HG02759 (cell line): ENCODE data around the gene UGCG.
A peak's percentile ranks its signal among the peaks of the same experiment; 100 is the strongest.
"Not testable (repeated sequence)": the region's sequence is repeated elsewhere in the genome, so short reads cannot be mapped to it uniquely, and the experiment has no call there.

Experiments
- ATAC-seq: cut with Tn5 transposase; IDR thresholded peaks from one replicate; pipeline ENCODE4 v1.9.1; 2021; ENCODE audit warnings: mild to moderate bottlenecking, moderate library complexity; ENCODE audit not compliant: unreplicated experiment

The UGCG gene

DNA sequence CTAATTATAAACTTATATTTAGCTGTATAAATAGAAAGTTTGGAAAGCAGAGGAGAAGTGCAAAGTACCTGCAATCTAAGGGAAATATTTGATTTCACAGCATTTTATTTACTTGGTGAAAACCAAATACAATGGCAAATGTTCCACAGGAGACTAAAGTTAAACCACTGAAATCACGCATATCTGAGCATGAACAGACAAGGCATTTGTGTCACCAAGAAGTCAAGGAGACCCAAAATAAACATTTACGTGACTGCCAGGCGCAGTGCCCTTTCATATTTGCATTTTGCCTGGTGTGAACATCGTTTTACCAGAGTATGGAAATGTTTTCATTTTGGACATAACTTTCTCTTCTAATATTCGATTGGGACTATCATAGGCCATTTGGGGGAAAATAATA, 20.6 kb downstream of the UGCG start:
- ATAC-seq = no peak

DNA sequence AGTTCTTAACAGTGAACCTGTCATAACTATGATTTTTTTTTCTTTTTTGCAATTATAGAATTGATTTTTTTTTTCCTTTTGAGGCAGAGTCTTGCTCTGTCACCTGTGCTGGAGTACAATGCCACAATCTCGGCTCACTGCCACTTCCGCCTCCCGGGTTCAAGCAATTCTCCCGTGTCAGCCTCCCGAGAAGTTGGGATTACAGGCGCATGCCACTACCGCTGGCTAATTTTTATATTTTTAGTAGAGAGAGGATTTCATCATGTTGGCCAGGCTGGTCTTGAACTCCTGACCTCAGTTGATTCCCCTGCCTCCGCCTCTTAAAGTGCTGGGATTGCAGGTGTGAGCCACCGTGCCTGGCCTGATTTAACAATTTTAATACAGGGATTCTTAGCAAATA, 21.4 kb downstream of the UGCG start:
- no peak for ATAC-seq

DNA sequence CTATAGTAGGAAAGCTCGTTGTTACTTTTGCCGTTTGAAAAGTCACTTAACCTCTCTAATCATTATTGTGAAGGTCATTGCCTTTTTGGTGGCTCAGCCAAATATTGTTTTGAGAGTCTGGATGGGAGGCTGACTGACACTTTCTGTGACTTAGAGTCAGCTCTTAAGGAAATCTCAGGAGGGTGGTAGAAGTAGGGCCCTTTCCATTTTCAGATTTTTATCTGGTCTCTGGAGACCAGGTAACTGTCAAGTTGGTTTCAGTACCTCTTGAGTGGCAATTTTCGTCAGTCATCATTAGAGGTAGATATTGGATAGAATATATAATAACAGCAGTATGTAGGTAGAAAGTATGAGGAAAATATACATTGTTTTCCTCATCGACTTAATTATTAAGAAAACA, 23.3 kb downstream of the UGCG start:
- ATAC-seq = no peak

DNA sequence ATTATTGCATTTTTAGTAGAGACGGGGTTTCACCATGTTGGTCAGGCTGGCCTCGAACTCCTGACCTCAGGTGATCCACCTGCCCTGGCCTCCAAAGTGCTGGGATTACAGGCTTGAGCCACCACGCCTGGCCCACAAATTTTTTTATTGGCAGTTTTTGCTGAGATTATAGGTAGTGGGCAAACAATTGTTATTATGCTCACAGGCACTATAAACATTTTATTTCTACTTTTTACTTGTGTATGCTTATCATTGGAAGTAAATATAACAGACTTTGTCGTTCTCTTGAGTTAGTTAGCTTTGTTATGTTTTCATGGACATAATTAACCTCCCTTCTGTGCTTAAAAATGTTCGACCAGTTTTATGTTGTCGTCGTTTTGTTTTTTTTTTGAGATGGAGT, 23.9 kb downstream of the UGCG start:
- no peak for ATAC-seq

DNA sequence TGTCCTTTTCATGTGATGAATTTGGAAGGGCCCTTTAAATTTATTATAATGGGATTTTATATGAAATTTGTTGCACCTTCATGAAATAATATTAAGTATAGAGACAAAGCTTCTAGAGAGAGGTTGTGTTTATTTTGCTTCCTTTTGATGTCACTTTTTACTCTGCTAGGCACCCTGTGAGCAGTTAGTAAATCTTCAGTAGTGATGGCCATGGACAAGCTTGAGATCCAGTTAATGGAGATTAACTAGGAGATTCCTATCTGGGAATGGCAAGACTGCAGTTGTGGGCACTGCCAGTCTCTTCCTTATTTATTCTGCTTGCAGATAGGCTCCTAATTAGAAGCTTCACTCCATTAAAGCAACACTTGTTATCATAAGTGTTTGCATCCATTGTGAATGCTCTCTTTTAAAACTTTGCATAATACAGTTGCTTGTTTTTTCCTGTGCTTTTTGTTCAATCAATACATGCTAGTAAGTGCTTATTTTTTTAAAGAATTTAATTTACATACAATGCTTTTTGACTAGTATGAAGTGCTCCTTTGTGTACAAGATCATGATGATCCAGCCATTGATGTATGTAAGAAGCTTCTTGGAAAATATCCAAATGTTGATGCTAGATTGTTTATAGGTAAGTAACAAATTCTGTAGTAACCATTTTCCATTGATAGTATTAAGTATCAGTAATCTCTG, 25.9 kb downstream of the UGCG start:
- ATAC-seq = no peak

DNA sequence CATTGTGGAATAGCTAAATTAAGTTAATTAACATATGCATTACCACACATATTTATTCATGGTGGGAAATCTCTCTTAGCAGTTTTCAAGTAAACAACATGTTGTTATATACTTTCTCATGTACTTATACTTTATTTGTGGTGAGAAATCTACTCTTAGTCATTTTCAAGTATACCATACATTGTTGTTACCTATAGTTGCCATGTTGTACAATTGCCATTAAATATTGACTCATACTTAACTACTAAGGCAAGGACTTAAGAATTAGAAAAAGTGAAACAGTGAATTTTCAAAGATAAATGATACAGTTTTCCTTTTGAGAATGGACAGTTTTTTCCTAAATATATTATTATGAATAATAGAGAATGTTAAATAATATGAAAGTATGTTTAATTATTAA, 27.7 kb downstream of the UGCG start:
- no peak for ATAC-seq

DNA sequence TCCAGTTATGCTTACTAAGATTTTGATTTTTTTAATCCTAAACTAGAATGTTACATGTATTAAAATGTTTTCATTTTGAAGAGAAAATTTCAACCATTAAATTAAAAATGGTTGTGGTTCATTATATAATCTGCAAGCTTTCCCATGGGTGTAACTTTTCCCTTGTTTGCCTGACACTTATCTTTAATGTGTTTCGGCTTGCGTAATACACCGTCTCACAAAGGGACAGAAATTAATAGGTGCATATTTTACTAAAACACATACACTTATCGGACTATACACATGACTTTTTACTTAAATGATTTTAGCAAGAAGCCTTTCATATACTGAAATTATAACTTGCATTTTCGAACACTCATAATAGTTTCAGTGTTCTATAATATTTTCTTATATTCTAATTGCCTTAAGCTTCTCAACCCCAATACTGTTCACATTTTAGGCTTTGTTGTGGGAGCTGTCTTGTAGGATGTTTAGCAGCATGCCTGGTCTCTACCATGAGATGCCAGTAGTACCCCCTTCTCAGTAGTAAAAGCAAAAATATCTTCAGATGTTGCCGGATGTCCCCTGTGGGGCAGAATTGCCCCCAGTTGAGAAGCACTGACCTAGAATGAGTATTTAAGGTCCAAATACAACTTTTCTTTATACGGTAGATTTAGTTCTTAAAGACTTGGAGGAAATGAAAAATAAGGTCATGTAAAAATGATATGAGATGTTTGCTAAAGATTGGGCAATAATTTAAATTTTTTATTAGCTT, 28.6 kb downstream of the UGCG start:
- ATAC-seq = no peak

DNA sequence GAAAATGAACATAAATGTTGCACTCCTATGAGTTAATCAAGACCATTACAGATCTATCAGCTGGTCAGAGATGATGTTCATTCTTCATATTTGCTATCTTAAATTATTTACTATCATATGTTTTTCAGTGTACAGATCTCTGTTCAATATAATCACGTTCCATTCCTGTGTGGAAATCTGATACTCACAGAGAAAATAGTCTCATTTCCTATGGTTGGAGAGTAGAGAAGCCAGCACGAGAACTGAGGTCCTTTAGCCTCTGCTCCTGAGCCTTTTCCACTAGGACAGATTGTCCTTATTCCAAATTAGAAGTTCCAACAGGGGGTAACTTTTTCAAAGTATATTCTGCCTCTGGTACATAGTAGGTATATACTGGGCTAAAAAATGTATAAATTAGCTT, 29.2 kb downstream of the UGCG start:
- no peak for ATAC-seq

DNA sequence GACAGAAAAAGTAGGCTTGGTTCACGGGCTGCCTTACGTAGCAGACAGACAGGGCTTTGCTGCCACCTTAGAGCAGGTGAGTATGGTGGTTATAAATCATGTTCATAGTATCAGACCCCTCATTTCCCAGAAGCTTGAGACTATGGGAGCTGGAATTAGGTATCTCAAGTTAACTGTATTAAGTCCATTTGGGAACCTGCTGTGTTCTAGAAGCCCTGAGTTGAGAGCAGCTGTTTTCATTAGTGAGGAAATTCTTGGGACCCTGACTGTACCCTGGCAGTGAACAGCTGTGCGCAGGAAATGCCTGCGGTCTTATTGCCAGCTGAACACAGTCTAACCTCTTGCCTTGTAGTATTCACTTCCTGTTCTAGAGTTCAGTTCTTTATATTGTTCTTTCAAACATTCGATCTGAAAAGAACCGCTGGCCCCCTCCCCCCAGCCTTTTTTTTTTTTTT, 29.8 kb downstream of the UGCG start:
- peak; percentile 99 for ATAC-seq

DNA sequence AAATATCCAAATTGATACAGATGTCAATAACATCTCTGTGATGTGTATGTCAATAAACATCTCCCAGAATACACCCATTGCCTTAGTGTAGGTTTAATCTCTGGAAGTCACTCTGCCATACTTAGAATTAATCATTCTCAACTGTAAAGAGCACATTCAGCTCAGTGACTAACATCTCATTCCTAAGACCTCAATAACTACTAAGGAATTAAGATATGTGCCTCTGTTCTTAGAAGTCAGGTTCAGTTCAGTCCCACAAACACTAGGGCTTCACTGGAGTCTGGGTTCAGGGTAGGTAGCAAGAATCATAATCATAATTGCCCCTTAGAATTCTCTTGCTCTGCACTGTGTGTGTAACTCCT, 31.7 kb downstream of the UGCG start:
- ATAC-seq = no peak

DNA sequence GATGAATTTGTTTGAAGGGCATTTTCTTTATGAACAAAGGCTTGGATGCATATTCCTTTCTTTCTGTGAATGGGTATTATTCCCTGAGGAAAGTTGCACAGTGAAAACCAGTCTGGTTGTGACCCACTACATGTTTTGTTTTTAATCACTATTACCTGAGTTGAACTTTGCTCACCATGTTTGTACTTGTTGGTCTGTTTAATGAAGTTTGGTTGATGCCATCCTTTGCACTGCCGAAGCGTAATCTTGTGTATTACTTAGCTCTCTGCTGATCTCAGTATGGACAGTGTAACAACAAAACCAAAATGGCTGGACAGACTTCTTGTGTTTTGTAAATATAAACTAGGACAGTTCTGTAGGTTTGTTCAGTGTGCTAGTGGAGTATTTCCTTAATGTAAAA, 38.1 kb downstream of the UGCG start:
- no peak for ATAC-seq

DNA sequence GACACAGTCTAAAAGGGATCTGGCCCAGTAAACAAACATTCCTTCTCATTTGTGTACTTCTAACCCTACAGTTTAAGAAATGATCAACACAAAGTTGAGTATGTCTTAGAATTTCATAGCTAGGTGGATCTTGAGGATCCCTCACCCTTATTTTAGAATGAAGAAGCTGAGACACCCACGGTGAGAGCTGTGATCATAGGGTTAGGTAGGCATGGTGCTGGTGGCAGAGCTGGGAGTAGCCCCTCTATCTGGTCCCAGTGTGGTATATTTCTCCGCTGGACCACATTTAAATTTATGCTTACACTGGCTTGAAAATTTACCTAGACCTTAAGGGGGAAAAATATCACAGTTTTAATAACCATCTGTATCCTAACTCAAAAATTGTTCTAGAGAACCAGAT, 39.8 kb downstream of the UGCG start:
- ATAC-seq = no peak

DNA sequence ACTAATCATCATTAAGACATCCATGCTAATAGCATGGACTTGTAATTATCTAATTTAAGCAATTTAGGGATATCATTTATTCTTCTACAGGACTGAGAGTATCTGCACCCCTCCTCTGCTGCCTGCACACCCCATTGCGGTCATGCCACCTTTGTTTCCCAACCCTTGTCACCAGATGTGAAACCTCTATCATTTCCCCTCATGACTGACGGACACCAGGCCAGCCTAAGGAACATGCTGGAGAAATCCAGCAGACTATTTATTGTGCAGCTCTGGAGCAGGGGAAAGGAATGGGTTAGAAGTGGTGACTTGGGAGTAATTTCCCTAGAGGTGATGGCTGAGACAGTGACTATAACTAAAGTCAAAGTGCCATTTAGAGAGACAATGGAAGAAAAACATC, 40.7 kb downstream of the UGCG start:
- peak; percentile 7 for ATAC-seq

DNA sequence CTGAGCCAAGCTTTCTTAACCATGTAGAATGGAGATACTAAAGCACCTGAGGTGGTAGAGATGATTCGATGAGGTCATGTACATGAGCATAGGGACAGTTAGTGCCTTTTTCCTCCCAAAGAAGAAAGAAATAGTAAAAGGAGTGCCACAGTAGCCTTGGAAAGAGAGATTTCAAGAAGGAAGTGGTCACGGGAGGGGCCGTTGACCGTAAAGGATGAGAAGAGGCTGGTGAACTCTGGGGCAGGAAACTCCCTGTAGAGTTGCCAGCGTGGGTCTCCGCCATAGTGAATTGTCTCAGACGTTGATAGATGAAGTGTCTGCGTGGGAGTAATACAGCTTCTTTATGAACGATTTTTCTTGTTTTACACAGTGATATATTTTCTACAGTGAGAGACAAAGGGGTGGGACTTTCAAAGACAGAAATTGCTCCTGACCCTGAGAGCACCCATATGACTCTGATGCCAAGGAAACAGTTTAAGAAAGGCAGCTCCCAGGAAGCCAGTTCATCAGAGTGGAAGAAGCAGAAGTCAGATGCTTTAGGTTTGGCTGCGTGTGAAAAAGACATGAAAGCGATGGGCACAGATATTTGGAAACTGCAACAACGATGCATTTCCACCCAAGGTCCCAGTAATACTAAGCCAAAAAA, 41.3 kb downstream of the UGCG start:
- peak; percentile 79 for ATAC-seq

DNA sequence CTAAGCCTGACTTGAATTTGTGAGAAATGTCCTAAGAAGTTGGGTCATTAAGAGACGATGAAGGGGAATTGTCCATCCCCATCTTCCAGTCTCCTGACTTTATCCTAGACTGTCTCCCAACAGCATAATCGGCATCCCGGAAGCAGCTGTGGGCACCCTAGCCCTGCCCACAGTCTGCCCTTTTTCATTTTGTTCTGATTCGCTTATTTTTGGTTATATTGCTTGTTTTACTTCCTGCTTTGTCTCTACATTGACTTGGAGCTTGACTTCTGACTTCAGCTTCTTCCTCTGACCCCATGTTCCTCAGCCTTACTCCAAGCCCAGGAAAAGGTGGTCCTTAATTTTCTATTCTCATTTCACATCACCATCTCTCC, 41.8 kb downstream of the UGCG start:
- peak; percentile 9 for ATAC-seq

DNA sequence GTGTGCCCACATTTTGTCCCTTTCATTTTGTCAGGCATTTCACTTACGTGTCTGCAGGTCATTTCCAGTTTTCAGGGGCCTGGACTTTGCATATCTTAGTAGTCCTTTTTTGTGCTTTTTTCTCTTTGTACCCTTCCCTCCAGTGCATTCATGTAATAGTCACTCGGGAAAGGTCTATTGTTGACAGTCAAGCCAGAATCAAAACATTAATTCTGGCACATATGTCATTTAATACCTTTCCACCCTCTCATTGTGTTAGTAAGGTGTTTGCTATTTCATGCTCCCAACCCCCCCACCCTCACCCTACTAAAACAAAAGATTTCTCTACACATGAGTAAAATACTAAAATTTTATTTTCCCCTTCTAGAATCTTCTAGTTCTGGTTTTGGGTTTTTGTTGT, 42.7 kb downstream of the UGCG start:
- no peak for ATAC-seq

DNA sequence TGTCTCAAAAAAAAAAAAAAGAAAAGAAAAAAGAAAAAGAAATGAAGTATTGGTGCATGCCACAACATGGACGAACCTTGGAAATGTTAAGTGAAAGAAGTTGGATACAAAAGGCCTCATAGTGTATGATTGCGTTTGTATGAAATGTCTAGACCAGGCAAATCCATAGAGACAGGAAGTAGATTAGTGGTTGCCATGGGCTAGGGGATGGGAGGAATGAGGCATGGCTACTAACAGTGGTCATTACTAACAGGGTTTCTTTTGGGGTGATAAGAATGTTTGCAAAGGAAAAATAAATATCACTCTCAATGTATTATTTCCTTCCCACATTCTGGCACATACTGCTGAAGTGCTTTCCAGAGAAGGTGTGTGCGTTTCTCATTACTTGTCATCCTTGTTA, 44.1 kb downstream of the UGCG start:
- no peak for ATAC-seq

DNA sequence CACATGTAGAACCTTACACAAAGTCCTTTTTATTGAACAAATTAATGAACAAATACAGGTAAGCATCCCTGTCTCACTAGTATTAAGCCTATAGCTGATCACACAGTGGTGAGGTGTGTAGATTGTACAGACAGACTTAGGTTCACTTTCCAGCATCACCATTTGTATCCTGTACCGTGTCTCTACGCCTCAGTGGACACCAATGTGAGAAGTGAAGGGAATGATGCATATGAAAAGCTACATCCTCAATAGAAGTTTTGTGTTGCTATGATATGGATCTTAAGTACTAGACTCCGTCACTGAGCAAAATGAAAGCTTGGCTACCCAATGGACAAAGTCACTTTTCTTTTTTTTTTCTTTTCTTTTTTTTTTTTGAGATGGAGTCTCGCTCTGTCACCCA, 46.6 kb downstream of the UGCG start:
- ATAC-seq = no peak

DNA sequence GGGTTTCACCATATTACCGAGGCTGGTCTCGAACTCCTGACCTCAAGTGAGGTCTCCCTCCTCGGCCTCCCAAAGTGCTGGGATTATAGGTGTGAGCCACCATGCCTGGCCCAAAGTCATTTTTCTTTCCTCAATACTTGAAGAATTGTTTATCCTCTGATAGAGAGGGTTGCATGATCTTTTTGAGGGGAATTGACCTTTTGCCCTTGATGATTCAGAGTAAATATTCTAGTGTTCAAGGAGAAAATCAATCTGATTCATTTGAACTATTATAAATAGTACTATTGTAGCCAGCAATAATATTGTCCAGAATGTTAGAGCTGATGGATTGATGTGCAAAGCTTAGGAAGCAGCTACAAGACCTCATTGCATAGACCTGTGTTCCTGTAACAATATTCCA, 47.1 kb downstream of the UGCG start:
- no peak for ATAC-seq

DNA sequence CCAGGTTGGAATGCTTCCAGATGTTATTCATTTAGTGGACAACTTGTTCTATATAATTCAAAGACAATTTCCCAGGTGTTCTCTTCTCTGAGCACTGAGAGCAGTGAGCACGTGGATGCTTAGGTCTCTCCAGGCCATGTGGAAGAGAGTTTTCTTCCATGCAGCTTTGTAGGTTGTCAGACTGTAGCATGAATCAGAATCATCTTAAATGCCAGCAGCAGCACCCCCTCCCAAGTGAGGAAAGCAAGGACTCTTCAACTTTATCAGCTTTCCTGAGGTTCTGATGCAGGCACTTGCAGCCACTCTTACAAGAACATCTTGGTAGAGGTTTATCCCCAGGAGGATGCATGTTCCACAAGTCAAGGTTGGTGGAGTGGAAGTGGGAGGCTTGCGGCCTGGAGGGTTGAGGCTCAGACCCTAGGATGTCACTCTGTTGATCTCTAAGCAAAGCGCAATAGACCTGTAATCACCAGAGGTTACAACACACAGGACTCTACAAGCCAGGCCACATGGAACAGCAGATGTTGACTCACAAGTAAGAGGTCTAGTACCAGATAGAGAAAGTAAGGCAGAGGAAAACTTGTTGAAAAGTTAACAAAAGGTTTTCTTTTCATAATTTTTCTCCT, 47.7 kb downstream of the UGCG start:
- ATAC-seq = no peak

DNA sequence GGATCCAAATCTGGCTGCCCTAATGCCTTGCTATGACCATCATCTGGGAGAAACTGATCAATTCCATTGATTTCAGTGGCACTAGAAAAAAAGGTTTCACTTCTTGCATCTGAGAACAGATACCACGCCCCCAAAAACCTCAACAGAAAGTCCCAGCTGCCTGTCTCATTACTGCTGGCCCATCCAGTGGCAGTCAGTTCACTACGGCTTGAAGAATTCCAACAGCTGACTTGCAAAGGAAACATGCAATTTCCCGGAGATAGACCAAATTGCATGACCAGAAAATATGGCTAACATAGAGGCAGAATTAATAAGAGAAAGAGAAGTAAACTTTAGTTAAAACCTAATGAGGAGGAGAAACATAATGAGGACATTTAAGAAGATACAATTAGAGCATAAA, 48.6 kb downstream of the UGCG start:
- peak; percentile 77 for ATAC-seq

DNA sequence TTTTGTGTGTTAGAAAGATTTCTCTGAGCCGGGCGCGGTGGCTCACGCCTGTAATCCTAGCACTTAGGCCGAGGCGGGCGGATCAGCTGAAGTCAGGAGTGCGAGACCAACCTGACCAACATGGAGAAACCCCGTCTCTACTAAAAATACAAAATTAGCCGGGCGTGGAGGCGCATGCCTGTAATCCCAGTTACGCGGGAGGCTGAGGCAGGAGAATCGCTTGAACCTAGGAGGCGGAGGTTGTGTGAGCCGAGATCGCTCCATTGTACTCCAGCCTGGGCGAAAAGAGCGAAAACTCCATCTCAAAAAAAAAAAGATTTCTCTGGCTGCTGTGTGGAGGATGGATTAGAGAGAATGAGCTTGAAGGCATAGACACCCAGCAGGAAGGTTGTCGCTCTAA, 51.5 kb downstream of the UGCG start:
- not testable (repeated sequence) for ATAC-seq
